ENCODE data around the gene ABHD10.

- TF ChIP-seq, protein P1, sequence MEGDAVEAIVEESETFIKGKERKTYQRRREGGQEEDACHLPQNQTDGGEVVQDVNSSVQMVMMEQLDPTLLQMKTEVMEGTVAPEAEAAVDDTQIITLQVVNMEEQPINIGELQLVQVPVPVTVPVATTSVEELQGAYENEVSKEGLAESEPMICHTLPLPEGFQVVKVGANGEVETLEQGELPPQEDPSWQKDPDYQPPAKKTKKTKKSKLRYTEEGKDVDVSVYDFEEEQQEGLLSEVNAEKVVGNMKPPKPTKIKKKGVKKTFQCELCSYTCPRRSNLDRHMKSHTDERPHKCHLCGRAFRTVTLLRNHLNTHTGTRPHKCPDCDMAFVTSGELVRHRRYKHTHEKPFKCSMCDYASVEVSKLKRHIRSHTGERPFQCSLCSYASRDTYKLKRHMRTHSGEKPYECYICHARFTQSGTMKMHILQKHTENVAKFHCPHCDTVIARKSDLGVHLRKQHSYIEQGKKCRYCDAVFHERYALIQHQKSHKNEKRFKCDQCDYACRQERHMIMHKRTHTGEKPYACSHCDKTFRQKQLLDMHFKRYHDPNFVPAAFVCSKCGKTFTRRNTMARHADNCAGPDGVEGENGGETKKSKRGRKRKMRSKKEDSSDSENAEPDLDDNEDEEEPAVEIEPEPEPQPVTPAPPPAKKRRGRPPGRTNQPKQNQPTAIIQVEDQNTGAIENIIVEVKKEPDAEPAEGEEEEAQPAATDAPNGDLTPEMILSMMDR (IDR thresholded peaks at IDR 0.05) = no peak
- TF ChIP-seq TCF7L2 (IDR thresholded peaks at IDR 0.05; ENCODE audit: low read depth, low read length) = no peak
- TF ChIP-seq, protein P2, sequence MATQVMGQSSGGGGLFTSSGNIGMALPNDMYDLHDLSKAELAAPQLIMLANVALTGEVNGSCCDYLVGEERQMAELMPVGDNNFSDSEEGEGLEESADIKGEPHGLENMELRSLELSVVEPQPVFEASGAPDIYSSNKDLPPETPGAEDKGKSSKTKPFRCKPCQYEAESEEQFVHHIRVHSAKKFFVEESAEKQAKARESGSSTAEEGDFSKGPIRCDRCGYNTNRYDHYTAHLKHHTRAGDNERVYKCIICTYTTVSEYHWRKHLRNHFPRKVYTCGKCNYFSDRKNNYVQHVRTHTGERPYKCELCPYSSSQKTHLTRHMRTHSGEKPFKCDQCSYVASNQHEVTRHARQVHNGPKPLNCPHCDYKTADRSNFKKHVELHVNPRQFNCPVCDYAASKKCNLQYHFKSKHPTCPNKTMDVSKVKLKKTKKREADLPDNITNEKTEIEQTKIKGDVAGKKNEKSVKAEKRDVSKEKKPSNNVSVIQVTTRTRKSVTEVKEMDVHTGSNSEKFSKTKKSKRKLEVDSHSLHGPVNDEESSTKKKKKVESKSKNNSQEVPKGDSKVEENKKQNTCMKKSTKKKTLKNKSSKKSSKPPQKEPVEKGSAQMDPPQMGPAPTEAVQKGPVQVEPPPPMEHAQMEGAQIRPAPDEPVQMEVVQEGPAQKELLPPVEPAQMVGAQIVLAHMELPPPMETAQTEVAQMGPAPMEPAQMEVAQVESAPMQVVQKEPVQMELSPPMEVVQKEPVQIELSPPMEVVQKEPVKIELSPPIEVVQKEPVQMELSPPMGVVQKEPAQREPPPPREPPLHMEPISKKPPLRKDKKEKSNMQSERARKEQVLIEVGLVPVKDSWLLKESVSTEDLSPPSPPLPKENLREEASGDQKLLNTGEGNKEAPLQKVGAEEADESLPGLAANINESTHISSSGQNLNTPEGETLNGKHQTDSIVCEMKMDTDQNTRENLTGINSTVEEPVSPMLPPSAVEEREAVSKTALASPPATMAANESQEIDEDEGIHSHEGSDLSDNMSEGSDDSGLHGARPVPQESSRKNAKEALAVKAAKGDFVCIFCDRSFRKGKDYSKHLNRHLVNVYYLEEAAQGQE (IDR thresholded peaks at IDR 0.05; ENCODE audit: insufficient read depth in 1 of 2, low read depth in 2 of 2, low read length in 1 of 2) = no peak
- TF ChIP-seq POLR2AphosphoS5 (IDR thresholded peaks at IDR 0.05; ENCODE audit: low read depth, low read length) = no peak
Observed at GRCh38 chr3:112018712-112019111, 39.9 kb downstream of the ABHD10 start.
